H1 (cell line): ENCODE measurements around the gene TYW5.

Experiments used
- EGR1 ChIP-seq: IDR thresholded peaks from 2 replicates; pipeline ENCODE4 v1.6.1; 2011; ENCODE audit warnings: low read depth, low read length, borderline replicate concordance
- JUN ChIP-seq: IDR thresholded peaks from 2 replicates; pipeline ENCODE4 v1.6.1; 2011; ENCODE audit warnings: low read depth, mild to moderate bottlenecking, improper control_type of control experiment, low read length
- KDM1A ChIP-seq: fragments of 200-600, 300-600 bp; sonication (generic); IDR thresholded peaks from 2 replicates; pipeline ENCODE4 v1.7.1; 2016; ENCODE audit warnings: mild to moderate bottlenecking, low read length, borderline replicate concordance
- POLR2A ChIP-seq, 2 experiments: IDR thresholded peaks; 1 replicate in 1 of 2; 2 replicates in 1 of 2; pipeline ENCODE4 v1.6.1; 2011; ENCODE audit warnings: low read depth in 2 of 2, low read length in 2 of 2, mild to moderate bottlenecking in 2 of 2; ENCODE audit errors: control extremely low read depth in 1 of 2
- RAD21 ChIP-seq, 2 experiments: IDR thresholded peaks in 1 of 2; conservative IDR thresholded peaks in 1 of 2; 2 replicates each; pipeline ENCODE4 v1.6.1; 2011; ENCODE audit warnings: low read depth in 2 of 2, low read length in 2 of 2, improper control_type of control experiment in 1 of 2, inconsistent platforms in 1 of 2, mild to moderate bottlenecking in 1 of 2, moderate library complexity in 1 of 2
- SP1 ChIP-seq: IDR thresholded peaks from 2 replicates; pipeline ENCODE4 v1.6.1; 2011; ENCODE audit warnings: low read depth, low read length
- TAF1 ChIP-seq: IDR thresholded peaks from 2 replicates; pipeline ENCODE4 v1.6.1; 2011; ENCODE audit warnings: mild to moderate bottlenecking, low read depth, low read length
- TCF12 ChIP-seq: IDR thresholded peaks from 2 replicates; pipeline ENCODE4 v1.6.1; 2011; ENCODE audit warnings: low read depth, mild to moderate bottlenecking, low read length
- TF ChIP-seq, protein P1 (sequence below), 3 experiments: IDR thresholded peaks; 1 replicate in 2 of 3; 2 replicates in 1 of 3; pipeline versions ENCODE4 v1.5.1 to v1.6.1; 2011; ENCODE audit warnings: low read length in 3 of 3, mild to moderate bottlenecking in 3 of 3, inconsistent platforms in 2 of 3, low read depth in 1 of 3, moderate library complexity in 1 of 3; ENCODE audit not compliant: insufficient read depth in 1 of 3; ENCODE audit errors: control extremely low read depth in 1 of 3
- TF ChIP-seq, protein P2 (sequence below): IDR thresholded peaks from 2 replicates; pipeline ENCODE4 v1.6.1; 2012; ENCODE audit warnings: inconsistent platforms

DNA sequence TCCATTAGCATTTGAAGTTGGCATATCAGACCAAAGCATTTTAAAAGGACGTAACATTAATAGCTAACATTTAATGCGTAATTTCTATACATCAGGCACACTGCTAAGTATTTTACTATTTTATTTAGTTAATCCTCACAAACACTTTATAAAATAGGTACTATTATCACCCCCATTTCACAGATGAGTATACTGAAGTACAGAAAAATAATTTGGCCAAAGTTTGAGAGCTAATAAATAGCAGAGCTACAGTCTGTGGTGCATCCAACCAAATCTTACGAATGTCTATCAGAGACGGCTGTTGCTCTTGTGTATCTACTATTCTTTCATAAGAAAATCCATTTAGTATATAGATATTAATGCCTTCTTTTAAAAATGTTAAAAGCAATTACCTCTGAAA is 11.9 kb downstream of the TYW5 start:
- TF ChIP-seq KDM1A (no peak), TAF1 (no peak), POLR2A (IDR thresholded peaks at IDR 0.05; ENCODE audit: control extremely low read depth in 1 of 2, low read depth in 2 of 2, low read length in 2 of 2) (no peak), SP1 (no peak), JUN (no peak), TCF12 (no peak), RAD21 (IDR thresholded peaks at IDR 0.05 in 1 of 2, conservative IDR thresholded peaks at IDR 0.05 in 1 of 2; ENCODE audit: low read depth in 2 of 2, low read length in 2 of 2) (no peak), EGR1 (no peak)
- TF ChIP-seq, protein P1, sequence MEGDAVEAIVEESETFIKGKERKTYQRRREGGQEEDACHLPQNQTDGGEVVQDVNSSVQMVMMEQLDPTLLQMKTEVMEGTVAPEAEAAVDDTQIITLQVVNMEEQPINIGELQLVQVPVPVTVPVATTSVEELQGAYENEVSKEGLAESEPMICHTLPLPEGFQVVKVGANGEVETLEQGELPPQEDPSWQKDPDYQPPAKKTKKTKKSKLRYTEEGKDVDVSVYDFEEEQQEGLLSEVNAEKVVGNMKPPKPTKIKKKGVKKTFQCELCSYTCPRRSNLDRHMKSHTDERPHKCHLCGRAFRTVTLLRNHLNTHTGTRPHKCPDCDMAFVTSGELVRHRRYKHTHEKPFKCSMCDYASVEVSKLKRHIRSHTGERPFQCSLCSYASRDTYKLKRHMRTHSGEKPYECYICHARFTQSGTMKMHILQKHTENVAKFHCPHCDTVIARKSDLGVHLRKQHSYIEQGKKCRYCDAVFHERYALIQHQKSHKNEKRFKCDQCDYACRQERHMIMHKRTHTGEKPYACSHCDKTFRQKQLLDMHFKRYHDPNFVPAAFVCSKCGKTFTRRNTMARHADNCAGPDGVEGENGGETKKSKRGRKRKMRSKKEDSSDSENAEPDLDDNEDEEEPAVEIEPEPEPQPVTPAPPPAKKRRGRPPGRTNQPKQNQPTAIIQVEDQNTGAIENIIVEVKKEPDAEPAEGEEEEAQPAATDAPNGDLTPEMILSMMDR (IDR thresholded peaks at IDR 0.05; ENCODE audit: control extremely low read depth in 1 of 3, insufficient read depth in 1 of 3, low read depth in 1 of 3, low read length in 3 of 3): no peak
- TF ChIP-seq, protein P2, sequence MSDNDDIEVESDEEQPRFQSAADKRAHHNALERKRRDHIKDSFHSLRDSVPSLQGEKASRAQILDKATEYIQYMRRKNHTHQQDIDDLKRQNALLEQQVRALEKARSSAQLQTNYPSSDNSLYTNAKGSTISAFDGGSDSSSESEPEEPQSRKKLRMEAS: no peak
